Glomerular visceral epithelial cell (primary cell): Measurements from ENCODE around the gene NDST1.
A peak's percentile ranks its signal among the peaks of the same experiment; 100 is the strongest.

Experiments used
- DNase-seq: peaks from one replicate; pipeline ENCODE4 v3.0.0-alpha.2; 2016; ENCODE audit errors: extremely low spot score

The NDST1 gene

GRCh38 chr5:150544611-150545219 lies 36.8 kb downstream of the NDST1 start:
- DNase-seq = peak; percentile 55

GRCh38 chr5:150545246-150545645 lies 37.3 kb downstream of the NDST1 start:
- DNase-seq = no peak

GRCh38 chr5:150548123-150548522 lies 40.2 kb downstream of the NDST1 start:
- no peak for DNase-seq

GRCh38 chr5:150549735-150550134 lies 41.8 kb downstream of the NDST1 start:
- DNase-seq = no peak

- DNase-seq = no peak
Measured at GRCh38 chr5:150550286-150550685, 42.4 kb downstream of the NDST1 start.

- no peak for DNase-seq
Measured at GRCh38 chr5:150551066-150551465, 43.1 kb downstream of the NDST1 start.

GRCh38 chr5:150553402-150553801 lies 45.5 kb downstream of the NDST1 start:
- DNase-seq = no peak

- no peak for DNase-seq
Measured at GRCh38 chr5:150553911-150554310, 46.0 kb downstream of the NDST1 start.

GRCh38 chr5:150554857-150555256 lies 46.9 kb downstream of the NDST1 start:
- DNase-seq = no peak

GRCh38 chr5:150556106-150556505 lies 48.2 kb downstream of the NDST1 start:
- DNase-seq = no peak

- DNase-seq = no peak
Measured at GRCh38 chr5:150556859-150557508, 49.1 kb downstream of the NDST1 start.

GRCh38 chr5:150557509-150557872 lies 49.6 kb downstream of the NDST1 start:
- DNase-seq = no peak

- no peak for DNase-seq
Measured at GRCh38 chr5:150558088-150558621, 50.2 kb downstream of the NDST1 start.

GRCh38 chr5:150559088-150559487 lies 51.2 kb downstream of the NDST1 start:
- no peak for DNase-seq

- peak; percentile 65 for DNase-seq
Measured at GRCh38 chr5:150559701-150560100, 51.8 kb downstream of the NDST1 start.

GRCh38 chr5:150560401-150561191 lies 52.7 kb downstream of the NDST1 start:
- DNase-seq = peak; percentile 88

- no peak for DNase-seq
Measured at GRCh38 chr5:150561192-150561512, 53.2 kb downstream of the NDST1 start.

- DNase-seq = no peak
Measured at GRCh38 chr5:150561571-150562275, 53.8 kb downstream of the NDST1 start.

- peak; percentile 65 for DNase-seq
Measured at GRCh38 chr5:150562832-150563231, 54.9 kb downstream of the NDST1 start.

- DNase-seq = no peak
Measured at GRCh38 chr5:150565868-150566267, 57.9 kb downstream of the NDST1 start.

GRCh38 chr5:150567031-150567717 lies 59.2 kb downstream of the NDST1 start:
- no peak for DNase-seq

- no peak for DNase-seq
Measured at GRCh38 chr5:150568663-150569062, 60.7 kb downstream of the NDST1 start.
